NCI-H345 (cell line): ENCODE measurements around the gene LGALS8.

Experiments used
- DNase-seq: peaks from one replicate; lab custom pipeline; 2025; lab: John Stamatoyannopoulos, UW

LGALS8 gene

DNA sequence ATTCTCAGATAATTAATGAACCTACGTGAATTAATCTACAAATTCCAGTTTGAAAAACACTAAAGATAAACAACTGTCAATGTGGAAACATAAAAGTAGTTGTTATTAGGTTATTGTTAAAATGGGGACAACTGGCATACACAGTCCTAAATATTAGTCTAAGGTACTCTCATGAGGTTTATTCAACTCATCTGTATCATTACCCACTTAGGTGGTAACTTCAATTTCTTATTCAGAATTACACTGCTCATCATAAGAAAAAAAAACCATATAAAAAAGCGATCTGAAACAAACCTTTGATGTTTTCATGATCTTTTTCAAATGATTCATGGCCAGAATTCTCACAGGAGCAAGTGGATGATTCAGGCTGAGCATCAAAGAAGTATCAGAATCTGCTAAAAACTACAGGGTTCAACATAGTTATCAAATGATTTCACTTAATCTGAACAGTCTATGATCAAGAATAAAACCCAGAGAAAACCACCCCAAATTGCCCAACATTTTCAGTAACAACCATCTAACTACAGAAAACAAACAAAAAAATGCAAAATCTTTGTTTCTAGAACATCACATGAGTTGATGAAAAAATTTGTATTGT, 66.9 kb downstream of the LGALS8 start:
- no peak for DNase-seq

DNA sequence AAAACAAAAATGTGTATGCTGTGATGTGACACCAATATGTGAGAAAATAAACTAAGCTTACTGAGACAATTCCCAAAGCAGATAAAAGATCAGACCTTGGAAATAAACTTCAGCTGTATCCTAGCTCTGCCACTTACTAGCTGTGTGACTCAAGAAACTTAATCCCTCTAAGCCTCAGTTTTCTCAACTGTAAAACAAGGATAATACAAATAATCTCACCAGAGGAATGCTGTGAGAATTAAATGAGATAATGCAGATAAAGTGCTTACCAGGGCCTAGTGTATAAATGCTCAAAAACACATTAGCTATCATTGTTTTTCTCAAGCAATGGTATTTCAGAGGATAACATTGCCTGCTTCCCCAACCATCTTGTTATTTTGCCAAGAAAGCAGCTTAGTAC, 78.4 kb downstream of the LGALS8 start:
- no peak for DNase-seq
